ENCODE data around the gene OSBP2. TPM values are rescaled to one million over a fixed set of nuclear protein-coding genes. Genes with fewer than 3 reads are reported as not detected.

The OSBP2 gene
- polyA plus RNA-seq, 1 donor (not counting 4 experiments of a cell fraction or from before 2014, with no cell fraction given), result 3.0 TPM

GRCh38 chr22:30847583-30847982 is 152.9 kb downstream of the OSBP2 start:
- TF ChIP-seq CTCF (optimal IDR thresholded peaks at IDR 0.05 in 1 of 3, IDR thresholded peaks at IDR 0.05 in 1 of 3, conservative IDR thresholded peaks at IDR 0.05 in 1 of 3; ENCODE audit: extremely low read depth in 1 of 3, insufficient read depth in 2 of 3, low read length in 3 of 3), result no peak
- TF ChIP-seq EZH2 (IDR thresholded peaks at IDR 0.05; ENCODE audit: low read length), result no peak
- Histone ChIP-seq H3K4me3 (ENCODE audit: control insufficient read depth in 2 of 3, extremely low read depth in 1 of 3, insufficient read depth in 2 of 3, low read depth in 1 of 3, low read length in 3 of 3) (no peak overlapping the region), H3K79me2 (ENCODE audit: control insufficient read depth, insufficient read depth, low read length) (no peaks in the 10 kb centered on the region), H2AFZ (ENCODE audit: control insufficient read depth, low read length) (no peak overlapping the region), H3K4me2 (ENCODE audit: control insufficient read depth, extremely low read depth, insufficient read depth, low read depth, low read length) (no peak overlapping the region), H3K9me3 (ENCODE audit: control insufficient read depth, low read depth, low read length) (no peaks in the 10 kb centered on the region), H3K27ac (ENCODE audit: control insufficient read depth, insufficient read depth, low read length) (no peak overlapping the region), H3K9me1 (ENCODE audit: control insufficient read depth, extremely low read depth, insufficient read depth, low read length) (no peaks in the 10 kb centered on the region), H3K4me1 (ENCODE audit: control insufficient read depth, extremely low read depth, insufficient read depth, low read length) (peaks cover 6% of the 10 kb centered on the region), H3K36me3 (ENCODE audit: control insufficient read depth in 2 of 2, extremely low read depth in 1 of 2, insufficient read depth in 2 of 2, low read length in 2 of 2) (peaks cover 0 to under 1% of the 10 kb centered on the region in 2 experiments), H3K27me3 (ENCODE audit: control insufficient read depth, extremely low read depth, insufficient read depth, low read length) (no peaks in the 10 kb centered on the region), H4K20me1 (ENCODE audit: control insufficient read depth, extremely low read depth, insufficient read depth, low read length) (no peaks in the 10 kb centered on the region), H3K9ac (ENCODE audit: control insufficient read depth, extremely low read depth, insufficient read depth, low read length) (no peak overlapping the region)
- DNase-seq (ENCODE audit: low read depth, low spot score) (no peak), FAIRE-seq (no peak)
- dilution Hi-C loops (cut with MboI; ENCODE audit: extremely low pct_ligation_motif_present, low sequenced_read_pairs), result no loop called here

- H3K4me2 ChIP-seq (ENCODE audit: control insufficient read depth, extremely low read depth, insufficient read depth, low read depth, low read length), result no peak overlapping the region
- H3K79me2 ChIP-seq (ENCODE audit: control insufficient read depth, insufficient read depth, low read length), result no peaks in the 10 kb centered on the region
- H3K9ac ChIP-seq (ENCODE audit: control insufficient read depth, extremely low read depth, insufficient read depth, low read length), result no peak overlapping the region
- no peaks in the 10 kb centered on the region for H4K20me1 ChIP-seq (ENCODE audit: control insufficient read depth, extremely low read depth, insufficient read depth, low read length)
- no peaks in the 10 kb centered on the region for H3K4me1 ChIP-seq (ENCODE audit: control insufficient read depth, extremely low read depth, insufficient read depth, low read length)
- H3K36me3 ChIP-seq (ENCODE audit: control insufficient read depth in 2 of 2, extremely low read depth in 1 of 2, insufficient read depth in 2 of 2, low read length in 2 of 2), result no peaks in the 10 kb centered on the region
- no peak overlapping the region for H3K27ac ChIP-seq (ENCODE audit: control insufficient read depth, insufficient read depth, low read length)
- H3K27me3 ChIP-seq (ENCODE audit: control insufficient read depth, extremely low read depth, insufficient read depth, low read length), result no peaks in the 10 kb centered on the region
- H3K9me1 ChIP-seq (ENCODE audit: control insufficient read depth, extremely low read depth, insufficient read depth, low read length), result no peaks in the 10 kb centered on the region
- H3K9me3 ChIP-seq (ENCODE audit: control insufficient read depth, low read depth, low read length), result no peaks in the 10 kb centered on the region
- TF ChIP-seq EZH2 (IDR thresholded peaks at IDR 0.05; ENCODE audit: low read length) (no peak), CTCF (optimal IDR thresholded peaks at IDR 0.05 in 1 of 3, IDR thresholded peaks at IDR 0.05 in 1 of 3, conservative IDR thresholded peaks at IDR 0.05 in 1 of 3; ENCODE audit: extremely low read depth in 1 of 3, insufficient read depth in 2 of 3, low read length in 3 of 3) (no peak)
- no peak for DNase-seq (ENCODE audit: low read depth, low spot score)
- no peak overlapping the region for H2AFZ ChIP-seq (ENCODE audit: control insufficient read depth, low read length)
- FAIRE-seq, result no peak
- dilution Hi-C loops (cut with MboI; ENCODE audit: extremely low pct_ligation_motif_present, low sequenced_read_pairs), result no loop called here
- H3K4me3 ChIP-seq (ENCODE audit: control insufficient read depth in 2 of 3, extremely low read depth in 1 of 3, insufficient read depth in 2 of 3, low read depth in 1 of 3, low read length in 3 of 3), result no peak overlapping the region
These were observed 160.6 kb downstream of the OSBP2 start for GRCh38 chr22:30855266-30855665.

Data from keratinocyte (primary cell).